ENCODE measurements around the gene CCDC9.
"Not testable (repeated sequence)": the region's sequence is repeated elsewhere in the genome, so short reads cannot be mapped to it uniquely, and the experiment has no call there.

CCDC9 gene

GRCh38 chr19:47232422-47233211 is 23.7 kb upstream of the CCDC9 start:
- no peak for DNase-seq

- no peak for DNase-seq
Measured at GRCh38 chr19:47236072-47236675, 20.2 kb upstream of the CCDC9 start.

- no peak for DNase-seq
Measured at GRCh38 chr19:47239152-47239551, 17.2 kb upstream of the CCDC9 start.

- peak; percentile 60 for DNase-seq
Measured at GRCh38 chr19:47239610-47240296, 16.6 kb upstream of the CCDC9 start.

GRCh38 chr19:47240556-47240955 is 15.8 kb upstream of the CCDC9 start:
- DNase-seq = no peak

- peak; percentile 47 for DNase-seq
Measured at GRCh38 chr19:47240996-47241918, 15.1 kb upstream of the CCDC9 start.

- no peak for DNase-seq
Measured at GRCh38 chr19:47241919-47242577, 14.3 kb upstream of the CCDC9 start.

GRCh38 chr19:47243364-47243775 is 13.0 kb upstream of the CCDC9 start:
- DNase-seq = no peak

- peak; percentile 86 for DNase-seq
Measured at GRCh38 chr19:47243776-47244547, 12.4 kb upstream of the CCDC9 start.

- peak; percentile 21 for DNase-seq
Measured at GRCh38 chr19:47247308-47247990, 8.9 kb upstream of the CCDC9 start.

GRCh38 chr19:47253016-47253415 is 3.3 kb upstream of the CCDC9 start:
- DNase-seq = not testable (repeated sequence)

GRCh38 chr19:47253467-47253881 is 2.9 kb upstream of the CCDC9 start:
- DNase-seq = no peak

- no peak for DNase-seq
Measured at GRCh38 chr19:47253970-47254369, 2.4 kb upstream of the CCDC9 start.

- DNase-seq = peak; percentile 99
Measured at GRCh38 chr19:47256693-47257410, 527 bp downstream of the CCDC9 start.

GRCh38 chr19:47257411-47258169 is 1.3 kb downstream of the CCDC9 start:
- no peak for DNase-seq

GRCh38 chr19:47258434-47258833 is 2.1 kb downstream of the CCDC9 start:
- no peak for DNase-seq

- DNase-seq = no peak
Measured at GRCh38 chr19:47258895-47259555, 2.7 kb downstream of the CCDC9 start.

GRCh38 chr19:47260476-47260875 is 4.2 kb downstream of the CCDC9 start:
- DNase-seq = no peak
